Measurements from ENCODE around the gene RPL7A.
A peak's percentile ranks its signal among the peaks of the same experiment; 100 is the strongest.
"Not testable (repeated sequence)": the region's sequence is repeated elsewhere in the genome, so short reads cannot be mapped to it uniquely, and the experiment has no call there.

Gene RPL7A

GRCh38 chr9:133347985-133348717 is at the start of gene RPL7A, which contains the start of gene MED22:
Gene RPL7A (plus strand): TSS chr9:133348218. CDS start chr9:133348244, 26 bp downstream.
Gene MED22 (minus strand): TSS chr9:133348131. CDS start chr9:133346662, 1,469 bp downstream.
- peak; percentile 80 for DNase-seq

GRCh38 chr9:133299996-133300395 is 48.0 kb upstream of the RPL7A start:
- not testable (repeated sequence) for DNase-seq

GRCh38 chr9:133301253-133302230 is 46.5 kb upstream of the RPL7A start:
- no peak for DNase-seq

- DNase-seq, result no peak
Measured at GRCh38 chr9:133303266-133304157, 44.5 kb upstream of the RPL7A start.

GRCh38 chr9:133304158-133304470 is 43.9 kb upstream of the RPL7A start:
- no peak for DNase-seq

- DNase-seq, result no peak
Measured at GRCh38 chr9:133304477-133305377, 43.3 kb upstream of the RPL7A start.

- DNase-seq, result no peak
Measured at GRCh38 chr9:133305731-133306130, 42.3 kb upstream of the RPL7A start.

- no peak for DNase-seq
Measured at GRCh38 chr9:133306242-133307204, 41.5 kb upstream of the RPL7A start.

- no peak for DNase-seq
Measured at GRCh38 chr9:133307301-133307700, 40.7 kb upstream of the RPL7A start.

GRCh38 chr9:133309608-133310007 is 38.4 kb upstream of the RPL7A start:
- DNase-seq, result no peak

GRCh38 chr9:133315997-133316396 is 32.0 kb upstream of the RPL7A start:
- no peak for DNase-seq

GRCh38 chr9:133317551-133317950 is 30.5 kb upstream of the RPL7A start:
- DNase-seq, result not testable (repeated sequence)

GRCh38 chr9:133320421-133320881 is 27.6 kb upstream of the RPL7A start:
- no peak for DNase-seq

- DNase-seq, result no peak
Measured at GRCh38 chr9:133321411-133321935, 26.5 kb upstream of the RPL7A start.

GRCh38 chr9:133322701-133323100 is 25.3 kb upstream of the RPL7A start:
- no peak for DNase-seq

GRCh38 chr9:133323211-133323610 is 24.8 kb upstream of the RPL7A start:
- DNase-seq, result no peak

GRCh38 chr9:133323991-133324703 is 23.9 kb upstream of the RPL7A start:
- DNase-seq, result no peak

- DNase-seq, result peak; percentile 87
Measured at GRCh38 chr9:133327021-133327420, 21.0 kb upstream of the RPL7A start.

GRCh38 chr9:133327834-133328484 is 20.1 kb upstream of the RPL7A start:
- DNase-seq, result no peak
